GM12873 (cell line): ENCODE data around the gene UBXN1.

ENCODE experiments used
- CTCF ChIP-seq: IDR thresholded peaks from 2 replicates; pipeline ENCODE4 v1.5.1; 2012; ENCODE audit warnings: low read depth, mild to moderate bottlenecking, moderate library complexity, low read length, control low read depth; ENCODE audit not compliant: insufficient read depth; ENCODE audit errors: missing control alignments

UBXN1 gene

GRCh38 chr11:62677156-62677555 lies 1.7 kb downstream of the UBXN1 start:
- TF ChIP-seq CTCF: no peak

DNA sequence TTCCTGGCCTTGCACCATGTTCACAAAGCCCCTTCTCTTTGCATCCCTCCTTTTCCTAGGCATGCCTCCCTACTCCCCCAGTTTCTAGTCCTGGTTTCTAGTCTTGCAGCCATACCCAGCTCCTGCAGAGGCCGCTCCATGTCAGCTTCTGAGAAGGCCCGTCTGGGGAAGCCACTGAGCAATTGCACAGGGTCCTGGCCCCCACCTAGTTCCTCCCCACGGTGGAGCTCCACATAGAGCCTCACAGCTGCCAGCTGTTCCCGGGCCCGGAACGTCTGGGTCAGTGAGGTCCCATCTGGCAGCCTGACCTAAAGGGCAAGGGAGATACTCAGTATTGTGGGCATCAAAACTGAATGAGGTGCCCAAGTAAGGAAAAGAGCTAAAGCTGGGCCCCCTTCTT lies 2.2 kb downstream of the UBXN1 start:
- no peak for TF ChIP-seq CTCF

GRCh38 chr11:62673196-62673525 lies 5.7 kb downstream of the UBXN1 start:
- no peak for TF ChIP-seq CTCF

- no peak for TF ChIP-seq CTCF
These were observed 7.1 kb downstream of the UBXN1 start, which contains the start of the genes LBHD1 and UQCC3 for GRCh38 chr11:62671608-62672389. LBHD1 (minus strand) TSS chr11:62672267; CDS start chr11:62670031, 2,236 bp downstream. UQCC3 (plus strand) TSS chr11:62671673; CDS start chr11:62671746, 73 bp downstream.

DNA sequence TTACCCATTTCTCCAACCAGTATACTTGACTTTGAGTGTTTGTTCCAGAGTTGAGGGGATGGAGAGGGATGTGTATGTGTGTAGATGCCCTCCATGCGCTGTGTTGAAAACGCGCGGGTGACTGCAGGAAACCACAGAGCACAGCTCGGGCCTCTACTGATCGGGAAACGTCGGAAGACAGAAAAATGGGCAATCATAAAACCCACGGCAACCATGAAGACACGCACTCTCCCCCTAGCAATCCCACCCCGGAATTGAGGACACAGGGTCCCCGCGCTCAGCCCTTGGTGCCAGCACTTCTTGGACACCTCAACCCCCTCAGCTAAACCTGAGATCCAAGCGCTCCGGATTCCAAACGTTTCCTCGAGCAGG lies 7.7 kb downstream of the UBXN1 start:
- no peak for TF ChIP-seq CTCF

DNA sequence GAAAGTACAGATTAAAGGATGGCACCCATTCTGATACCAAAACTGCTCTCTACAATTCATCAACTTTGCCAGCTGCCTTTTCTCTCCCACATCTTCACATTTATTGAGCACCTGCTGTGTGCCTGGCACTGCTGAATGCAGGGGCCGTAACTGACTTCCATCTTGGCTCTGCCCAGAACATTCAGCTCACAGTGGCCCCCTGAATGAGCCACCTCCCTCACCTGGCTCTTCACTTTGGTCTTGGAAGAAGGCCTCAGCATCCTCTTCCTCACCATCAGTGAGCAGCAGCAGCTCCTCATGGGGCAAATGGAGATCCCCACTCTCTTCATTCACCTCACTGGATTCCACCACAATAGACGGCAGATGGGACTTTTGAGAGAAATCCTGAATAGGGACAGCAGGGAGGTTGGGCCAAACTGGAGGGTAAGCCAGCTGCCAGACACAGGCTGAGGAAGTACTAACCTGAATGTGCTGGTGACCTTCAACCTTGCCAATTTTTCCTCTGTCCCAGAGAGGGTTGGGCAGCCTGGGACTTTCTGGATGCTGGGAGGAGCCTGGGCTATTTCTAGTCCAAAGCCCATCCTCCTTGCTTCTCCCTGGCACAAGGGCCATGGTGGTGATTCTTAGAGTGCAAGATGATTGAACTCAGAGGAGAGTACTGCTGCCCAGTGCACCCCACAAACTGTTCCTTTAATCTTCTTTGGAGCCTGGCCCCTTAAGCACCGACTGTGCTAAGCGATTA lies 9.3 kb downstream of the UBXN1 start:
- no peak for TF ChIP-seq CTCF

- TF ChIP-seq CTCF: no peak
These were observed 11.4 kb downstream of the UBXN1 start for GRCh38 chr11:62667460-62667859.
